GM23338 (cell line): ENCODE results near the gene GRM8. TPM values are rescaled to one million over a fixed set of nuclear protein-coding genes. Genes with fewer than 3 reads are reported as not detected.
A peak's percentile ranks its signal among the peaks of the same experiment; 100 is the strongest.
"Not testable (repeated sequence)": the region's sequence is repeated elsewhere in the genome, so short reads cannot be mapped to it uniquely, and the experiment has no call there.

Experiments used
- ATAC-seq: fragments of 200-7000 bp; cut with Tn5 transposase; 3 replicates; pipeline ENCODE4 v1.9.1; 2020
- DNase-seq: peaks from one replicate; pipeline ENCODE4 v3.0.0-alpha.2; 2015; ENCODE audit warnings: low spot score
- H2AFZ ChIP-seq: fragments of 200-600 bp; sonication (generic); 2 replicates; pipeline ENCODE4 v1.8.0; 2016; ENCODE audit warnings: antibody characterized with exemption, mild to moderate bottlenecking, moderate library complexity
- H3F3A ChIP-seq: fragments of 200-600 bp; sonication (generic); replicated peaks from 2 replicates; pipeline ENCODE4 v1.8.0; 2017; ENCODE audit warnings: antibody characterized with exemption, mixed run types, low read depth
- H3K27ac ChIP-seq: fragments of 200-600 bp; sonication (generic); 2 replicates; pipeline ENCODE4 v1.6.1; 2016; ENCODE audit warnings: low read depth
- H3K27me3 ChIP-seq: fragments of 200-600 bp; sonication (generic); 2 replicates; pipeline ENCODE4 v1.8.0; 2016; ENCODE audit warnings: mild to moderate bottlenecking, mixed run types, moderate library complexity; ENCODE audit not compliant: insufficient read depth
- H3K36me3 ChIP-seq: fragments of 200-600 bp; sonication (generic); 2 replicates; pipeline ENCODE4 v1.8.0; 2016; ENCODE audit warnings: mild to moderate bottlenecking; ENCODE audit not compliant: insufficient read depth
- H3K4me1 ChIP-seq: fragments of 200-600 bp; sonication (generic); 2 replicates; pipeline ENCODE4 v1.8.0; 2016; ENCODE audit warnings: mild to moderate bottlenecking, moderate library complexity; ENCODE audit not compliant: insufficient read depth
- H3K4me2 ChIP-seq: fragments of 200-600 bp; sonication (generic); 2 replicates; pipeline ENCODE4 v1.7.1; 2017; ENCODE audit warnings: mixed run types
- H3K4me3 ChIP-seq: fragments of 200-600 bp; sonication (generic); 2 replicates; pipeline ENCODE4 v1.6.1; 2016; ENCODE audit warnings: mixed run types
- H3K79me2 ChIP-seq: fragments of 200-600 bp; sonication (generic); replicated peaks from 2 replicates; pipeline ENCODE4 v1.8.0; 2017; ENCODE audit warnings: mild to moderate bottlenecking; ENCODE audit not compliant: insufficient read depth
- H3K9me2 ChIP-seq: fragments of 200-600 bp; sonication (generic); 2 replicates; pipeline ENCODE4 v1.8.0; 2017; ENCODE audit not compliant: insufficient read depth
- H4K20me1 ChIP-seq: fragments of 200-600 bp; sonication (generic); replicated peaks from 2 replicates; pipeline ENCODE4 v1.8.0; 2017; ENCODE audit warnings: mild to moderate bottlenecking; ENCODE audit not compliant: insufficient read depth
- H3K27ac Mint-ChIP-seq: 2 replicates; pipeline ENCODE4 v1.8.0; 2020; ENCODE audit warnings: inconsistent platforms, mild to moderate bottlenecking, moderate library complexity, mixed read lengths
- H3K27me3 Mint-ChIP-seq: 3 replicates; pipeline ENCODE4 v1.8.0; 2022; ENCODE audit warnings: low read depth, mild to moderate bottlenecking, moderate library complexity, mixed read lengths, inconsistent platforms; ENCODE audit not compliant: insufficient read depth, poor library complexity
- H3K36me3 Mint-ChIP-seq: 3 replicates; pipeline ENCODE4 v1.8.0; 2021; ENCODE audit warnings: low read depth, mild to moderate bottlenecking, inconsistent platforms, moderate library complexity, mixed read lengths
- H3K4me1 Mint-ChIP-seq: 3 replicates; pipeline ENCODE4 v1.8.0; 2020; ENCODE audit warnings: mild to moderate bottlenecking, inconsistent platforms, mixed read lengths
- H3K4me3 Mint-ChIP-seq: 3 replicates; pipeline ENCODE4 v1.8.0; 2021; ENCODE audit warnings: moderate library complexity, mild to moderate bottlenecking, inconsistent platforms, mixed read lengths
- H3K9me3 Mint-ChIP-seq: 3 replicates; pipeline ENCODE4 v1.8.0; 2020; ENCODE audit warnings: moderate library complexity, mild to moderate bottlenecking, inconsistent platforms, mixed read lengths
- polyA plus RNA-seq: library from polyadenylated mRNA; unstranded; fragments of >200 nt; fragmentation: Nextera tagmentation; extraction: Ambion mirVana; gene quantifications from 2 replicates; pipeline ENCODE4 v1.2.1, GENCODE V29; 2016
- total RNA-seq: library from RNA; depleted of rRNA; stranded (reverse); fragments of >200 nt; shearing (Covaris generic); gene quantifications from 2 replicates; pipeline ENCODE4 v1.2.3, GENCODE V29; 2014

The GRM8 gene
- total and polyA plus RNA-seq, 2 experiments from 2014 or later, result 1.9 to 6.6 TPM

DNA sequence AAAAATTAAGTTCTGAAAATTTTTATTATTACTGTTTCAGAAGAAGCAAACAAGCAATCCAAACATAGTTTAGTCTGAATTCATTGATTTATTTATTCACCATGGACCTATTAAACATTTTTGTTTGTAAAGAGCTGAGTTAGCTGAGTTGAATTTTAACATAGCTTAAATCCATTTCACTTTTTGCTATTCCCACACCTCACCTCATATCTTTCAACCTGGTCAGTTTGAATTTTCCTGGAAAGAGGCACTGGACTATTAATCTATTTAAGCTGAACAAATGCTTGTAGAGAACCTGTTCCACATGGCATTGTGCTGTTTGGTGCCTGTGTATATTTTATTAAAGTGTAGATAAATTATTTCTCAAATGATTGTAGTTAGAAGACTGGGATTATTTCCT lies 344.2 kb downstream of the GRM8 start:
- H3K4me3 Mint-ChIP-seq, H3K27me3 ChIP-seq, H3K4me3 ChIP-seq, H3K27ac Mint-ChIP-seq, H3K27ac ChIP-seq, H3K4me1 Mint-ChIP-seq, H2AFZ ChIP-seq, ATAC-seq, H3K36me3 Mint-ChIP-seq, H3K4me2 ChIP-seq, H3K36me3 ChIP-seq, H4K20me1 ChIP-seq, DNase-seq, H3K4me1 ChIP-seq, H3K27me3 Mint-ChIP-seq, H3K79me2 ChIP-seq, H3K9me2 ChIP-seq, H3F3A ChIP-seq, H3K9me3 Mint-ChIP-seq: not testable (repeated sequence)

GRCh38 chr7:126907657-126908056 lies 345.1 kb downstream of the GRM8 start:
- peak; percentile 62 for ATAC-seq
- H3K27me3 ChIP-seq, H4K20me1 ChIP-seq, H3K4me3 ChIP-seq, H3K9me2 ChIP-seq, H2AFZ ChIP-seq, DNase-seq, H3K4me1 ChIP-seq, H3K79me2 ChIP-seq, H3K9me3 Mint-ChIP-seq, H3K27ac Mint-ChIP-seq, H3K4me3 Mint-ChIP-seq, H3K36me3 Mint-ChIP-seq, H3K4me2 ChIP-seq, H3K36me3 ChIP-seq, H3F3A ChIP-seq, H3K27me3 Mint-ChIP-seq, H3K4me1 Mint-ChIP-seq: not testable (repeated sequence)
- H3K27ac ChIP-seq, result 0 out of 2 replicates have a peak overlapping the region, but pooled peaks have one; percentile 52

DNA sequence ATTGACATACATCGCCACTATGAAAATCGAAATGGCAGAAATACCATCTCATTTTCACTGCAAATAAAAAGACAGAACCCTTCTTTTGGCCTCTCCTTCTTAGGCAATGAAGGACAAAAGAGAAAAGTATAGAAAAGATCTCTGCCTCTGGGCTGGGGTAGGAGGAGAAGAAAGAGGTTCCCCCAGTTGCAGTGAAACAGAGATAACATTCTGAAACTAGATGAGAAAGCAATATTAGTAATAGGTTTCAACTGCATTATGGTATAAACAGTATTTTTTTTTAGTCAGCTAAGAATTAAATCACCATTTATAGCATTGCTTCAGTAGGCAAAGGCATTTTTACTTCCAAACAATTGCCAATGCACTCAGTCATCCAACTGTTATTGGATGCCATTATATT lies 347.5 kb downstream of the GRM8 start:
- not testable (repeated sequence) for H3K36me3 ChIP-seq, H4K20me1 ChIP-seq, H3K79me2 ChIP-seq, DNase-seq, H3K4me2 ChIP-seq, H2AFZ ChIP-seq, H3K27me3 Mint-ChIP-seq, H3K4me1 ChIP-seq, H3K4me3 Mint-ChIP-seq, H3K27ac ChIP-seq, ATAC-seq, H3K9me3 Mint-ChIP-seq, H3K9me2 ChIP-seq, H3F3A ChIP-seq, H3K27me3 ChIP-seq, H3K4me1 Mint-ChIP-seq, H3K4me3 ChIP-seq, H3K36me3 Mint-ChIP-seq, H3K27ac Mint-ChIP-seq

DNA sequence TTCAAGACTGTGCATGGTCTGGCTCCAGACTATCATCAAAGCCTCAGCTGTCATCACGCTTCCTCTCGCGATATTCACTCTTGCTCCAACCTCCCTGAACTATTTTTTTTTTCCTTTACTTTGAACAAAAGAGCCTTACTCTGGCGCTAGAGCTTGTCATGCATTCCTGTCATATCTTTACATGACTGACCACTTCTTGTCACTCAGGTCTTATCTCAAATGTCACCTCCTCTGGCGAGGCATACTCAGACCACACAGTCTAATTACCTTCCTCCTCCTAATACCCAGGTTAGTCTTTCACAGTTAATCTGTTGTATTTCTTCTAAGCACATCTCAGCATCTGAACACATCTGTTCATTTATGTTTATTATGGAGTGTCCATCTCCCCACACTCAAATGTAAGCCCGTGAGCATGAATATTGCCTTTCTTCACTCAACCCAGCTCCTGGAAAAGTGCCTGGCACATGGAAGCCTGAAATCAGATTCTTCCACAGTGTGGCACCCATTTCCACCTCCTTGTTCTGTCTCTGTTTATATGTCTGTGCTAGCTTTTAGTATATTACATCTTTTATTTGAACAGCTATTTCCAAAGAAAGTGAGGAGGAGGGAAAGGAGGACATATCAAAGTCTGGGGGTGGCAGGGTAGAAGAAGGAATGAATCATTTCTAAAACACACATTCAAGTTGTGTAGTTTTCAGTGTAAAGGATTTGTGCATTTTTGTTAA lies 351.5 kb downstream of the GRM8 start:
- H3K4me3 Mint-ChIP-seq, result not testable (repeated sequence)
- peaks cover 19% of the 10 kb centered on the region for H3K4me1 Mint-ChIP-seq

GRCh38 chr7:126887980-126888379 lies 364.8 kb downstream of the GRM8 start:
- not testable (repeated sequence) for H3K4me3 ChIP-seq, H3K27ac ChIP-seq, H3K27me3 Mint-ChIP-seq, H3K4me3 Mint-ChIP-seq, H3K27ac Mint-ChIP-seq, H3K4me1 Mint-ChIP-seq, H2AFZ ChIP-seq, H3K9me3 Mint-ChIP-seq, ATAC-seq, H3K79me2 ChIP-seq, H3K4me2 ChIP-seq, H3K36me3 Mint-ChIP-seq, H4K20me1 ChIP-seq, H3F3A ChIP-seq, H3K27me3 ChIP-seq, H3K36me3 ChIP-seq, DNase-seq, H3K9me2 ChIP-seq
- H3K4me1 ChIP-seq, result peaks cover 13% of the 10 kb centered on the region; the same call in 1 of the 2 replicates

More for the DNA sequence above, 351.5 kb downstream of the GRM8 start:
- not testable (repeated sequence) for H3F3A ChIP-seq, H3K79me2 ChIP-seq, H3K27me3 ChIP-seq, H3K4me1 ChIP-seq, H2AFZ ChIP-seq, H3K27ac Mint-ChIP-seq, ATAC-seq, H3K9me2 ChIP-seq, H3K36me3 Mint-ChIP-seq, H3K27ac ChIP-seq, H4K20me1 ChIP-seq, DNase-seq, H3K4me3 ChIP-seq, H3K36me3 ChIP-seq, H3K27me3 Mint-ChIP-seq, H3K4me2 ChIP-seq, H3K9me3 Mint-ChIP-seq

GRCh38 chr7:126887560-126887959 lies 365.2 kb downstream of the GRM8 start:
- not testable (repeated sequence) for H2AFZ ChIP-seq, ATAC-seq, H3K4me3 Mint-ChIP-seq, H3K27me3 ChIP-seq, H3K27ac ChIP-seq, H3K36me3 ChIP-seq, H3K27me3 Mint-ChIP-seq, H3K36me3 Mint-ChIP-seq, H3K9me3 Mint-ChIP-seq, H3K79me2 ChIP-seq, H3K9me2 ChIP-seq, H4K20me1 ChIP-seq, H3K4me3 ChIP-seq, H3K4me2 ChIP-seq, H3K4me1 Mint-ChIP-seq, DNase-seq, H3F3A ChIP-seq
- peaks cover 16% of the 10 kb centered on the region; the same call in 1 of the 2 replicates for H3K4me1 ChIP-seq
- H3K27ac Mint-ChIP-seq, result peak overlapping the region; percentile 49; the same call in 1 of the 2 replicates
